DND-41 (cell line): Measurements from ENCODE around the gene SNRNP70.
"Not testable (repeated sequence)": the region's sequence is repeated elsewhere in the genome, so short reads cannot be mapped to it uniquely, and the experiment has no call there.

ENCODE experiments used
- ATAC-seq: fragments of 200-7000 bp; cut with Tn5 transposase; 3 replicates; pipeline ENCODE4 v1.9.1; 2021; ENCODE audit warnings: low read depth; ENCODE audit not compliant: insufficient read depth
- DNase-seq: peaks from one replicate; pipeline ENCODE4 v3.0.0-alpha.2; 2020
- H2AFZ ChIP-seq: 2 replicates; pipeline ENCODE4 v1.6.0; 2012; ENCODE audit warnings: low read depth, low read length
- H3K27ac ChIP-seq: 2 replicates; pipeline ENCODE4 v1.5.1; 2012; ENCODE audit warnings: low read length, inconsistent platforms
- H3K27me3 ChIP-seq: fragments of 200-600 bp; sonication (generic); 2 replicates; pipeline ENCODE4 v1.6.0; 2012; ENCODE audit warnings: low read length, mild to moderate bottlenecking, inconsistent platforms; ENCODE audit not compliant: insufficient read depth, poor library complexity
- H3K36me3 ChIP-seq: 2 replicates; pipeline ENCODE4 v1.5.1; 2012; ENCODE audit warnings: low read length, inconsistent platforms; ENCODE audit not compliant: insufficient read depth
- H3K4me1 ChIP-seq: 2 replicates; pipeline ENCODE4 v1.5.1; 2012; ENCODE audit warnings: mild to moderate bottlenecking, low read length; ENCODE audit not compliant: insufficient read depth
- H3K4me2 ChIP-seq: 2 replicates; pipeline ENCODE4 v1.6.0; 2012; ENCODE audit warnings: mild to moderate bottlenecking, moderate library complexity, low read length, inconsistent platforms; ENCODE audit not compliant: insufficient read depth
- H3K4me3 ChIP-seq, 2 experiments: fragments of 200-600 bp in 1 of 2; shearing (Covaris generic) in 1 of 2; 2 replicates each; pipeline ENCODE4 v1.5.1; 2012 to 2016; ENCODE audit warnings: inconsistent platforms in 2 of 2, low read length in 2 of 2, mild to moderate bottlenecking in 2 of 2, low read depth in 1 of 2, moderate library complexity in 1 of 2
- H3K79me2 ChIP-seq: 2 replicates; pipeline ENCODE4 v1.6.0; 2012; ENCODE audit warnings: low read length, inconsistent platforms; ENCODE audit not compliant: insufficient read depth
- H3K9ac ChIP-seq: 2 replicates; pipeline ENCODE4 v1.6.0; 2012; ENCODE audit warnings: low read depth, mild to moderate bottlenecking, inconsistent platforms, low read length, moderate library complexity
- H3K9me3 ChIP-seq: 2 replicates; pipeline ENCODE4 v1.5.1; 2012; ENCODE audit warnings: low read length, moderate library complexity, mild to moderate bottlenecking, inconsistent platforms; ENCODE audit not compliant: insufficient read depth, severe bottlenecking
- H4K20me1 ChIP-seq: 2 replicates; pipeline ENCODE4 v1.6.0; 2012; ENCODE audit warnings: low read length; ENCODE audit not compliant: insufficient read depth
- EZH2 ChIP-seq: IDR thresholded peaks from 3 replicates; pipeline ENCODE4 v1.6.1; 2012; ENCODE audit warnings: borderline replicate concordance, low read depth, mild to moderate bottlenecking, moderate library complexity, low read length, inconsistent platforms; ENCODE audit not compliant: severe bottlenecking
- TF ChIP-seq, protein P1 (sequence below): IDR thresholded peaks from 2 replicates; pipeline ENCODE4 v1.5.1; 2012; ENCODE audit warnings: borderline replicate concordance, low read length, moderate library complexity, mild to moderate bottlenecking; ENCODE audit not compliant: poor library complexity, severe bottlenecking; ENCODE audit errors: extremely low read depth

SNRNP70 gene

DNA sequence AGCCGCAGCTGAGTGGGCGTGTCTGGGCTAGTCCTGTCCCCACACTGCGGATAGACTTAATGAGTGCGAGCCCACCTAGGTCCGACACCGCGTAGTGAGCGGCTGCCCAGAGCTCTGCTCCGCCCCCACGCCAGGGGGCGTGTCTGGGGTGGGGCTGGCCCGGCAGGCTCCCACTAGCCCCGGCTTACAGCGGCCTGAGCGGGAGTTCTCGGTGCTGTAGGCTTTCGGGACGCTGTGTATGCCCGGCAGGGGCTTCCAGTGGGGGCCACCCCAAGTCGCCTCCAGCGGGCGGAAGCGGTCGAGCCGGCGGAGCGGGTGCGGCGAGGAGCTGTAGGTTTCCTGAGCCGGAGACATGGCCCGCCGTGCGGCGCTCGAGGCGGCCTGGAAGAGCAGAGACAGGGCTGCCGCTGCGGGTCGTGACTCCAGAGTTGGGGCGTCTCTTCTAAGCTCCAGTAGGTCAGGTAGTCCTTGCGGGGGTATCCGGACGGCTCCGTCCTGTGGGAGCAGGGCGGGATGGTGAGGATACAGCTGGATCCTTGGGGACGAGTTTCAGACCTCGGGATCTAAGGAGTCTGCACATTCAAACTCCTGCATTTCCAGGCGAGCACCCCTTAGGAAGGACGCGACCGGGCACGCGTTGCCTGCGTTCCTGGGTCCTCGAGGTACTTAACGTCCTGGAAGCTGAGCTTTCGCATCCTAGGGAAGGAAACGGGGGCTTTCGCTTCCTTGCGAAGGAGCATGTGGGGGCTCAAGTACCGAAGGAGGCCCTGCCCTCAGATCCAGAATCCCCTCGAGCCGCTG, 28.9 kb upstream of the SNRNP70 start:
- Histone ChIP-seq H3K27ac (no peak overlapping the region), H3K27me3 (peaks cover 4% of the 10 kb centered on the region), H3K4me2 (no peak overlapping the region), H2AFZ (no peak overlapping the region), H3K36me3 (no peaks in the 10 kb centered on the region), H3K4me1 (no peaks in the 10 kb centered on the region), H4K20me1 (no peaks in the 10 kb centered on the region), H3K4me3 (no peak overlapping the region), H3K79me2 (no peaks in the 10 kb centered on the region), H3K9ac (no peak overlapping the region), H3K9me3 (no peaks in the 10 kb centered on the region)
- DNase-seq = peak; percentile 20
- TF ChIP-seq, protein P1, sequence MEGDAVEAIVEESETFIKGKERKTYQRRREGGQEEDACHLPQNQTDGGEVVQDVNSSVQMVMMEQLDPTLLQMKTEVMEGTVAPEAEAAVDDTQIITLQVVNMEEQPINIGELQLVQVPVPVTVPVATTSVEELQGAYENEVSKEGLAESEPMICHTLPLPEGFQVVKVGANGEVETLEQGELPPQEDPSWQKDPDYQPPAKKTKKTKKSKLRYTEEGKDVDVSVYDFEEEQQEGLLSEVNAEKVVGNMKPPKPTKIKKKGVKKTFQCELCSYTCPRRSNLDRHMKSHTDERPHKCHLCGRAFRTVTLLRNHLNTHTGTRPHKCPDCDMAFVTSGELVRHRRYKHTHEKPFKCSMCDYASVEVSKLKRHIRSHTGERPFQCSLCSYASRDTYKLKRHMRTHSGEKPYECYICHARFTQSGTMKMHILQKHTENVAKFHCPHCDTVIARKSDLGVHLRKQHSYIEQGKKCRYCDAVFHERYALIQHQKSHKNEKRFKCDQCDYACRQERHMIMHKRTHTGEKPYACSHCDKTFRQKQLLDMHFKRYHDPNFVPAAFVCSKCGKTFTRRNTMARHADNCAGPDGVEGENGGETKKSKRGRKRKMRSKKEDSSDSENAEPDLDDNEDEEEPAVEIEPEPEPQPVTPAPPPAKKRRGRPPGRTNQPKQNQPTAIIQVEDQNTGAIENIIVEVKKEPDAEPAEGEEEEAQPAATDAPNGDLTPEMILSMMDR = no peak
- TF ChIP-seq EZH2 = no peak
- peak; percentile 62 for ATAC-seq

DNA sequence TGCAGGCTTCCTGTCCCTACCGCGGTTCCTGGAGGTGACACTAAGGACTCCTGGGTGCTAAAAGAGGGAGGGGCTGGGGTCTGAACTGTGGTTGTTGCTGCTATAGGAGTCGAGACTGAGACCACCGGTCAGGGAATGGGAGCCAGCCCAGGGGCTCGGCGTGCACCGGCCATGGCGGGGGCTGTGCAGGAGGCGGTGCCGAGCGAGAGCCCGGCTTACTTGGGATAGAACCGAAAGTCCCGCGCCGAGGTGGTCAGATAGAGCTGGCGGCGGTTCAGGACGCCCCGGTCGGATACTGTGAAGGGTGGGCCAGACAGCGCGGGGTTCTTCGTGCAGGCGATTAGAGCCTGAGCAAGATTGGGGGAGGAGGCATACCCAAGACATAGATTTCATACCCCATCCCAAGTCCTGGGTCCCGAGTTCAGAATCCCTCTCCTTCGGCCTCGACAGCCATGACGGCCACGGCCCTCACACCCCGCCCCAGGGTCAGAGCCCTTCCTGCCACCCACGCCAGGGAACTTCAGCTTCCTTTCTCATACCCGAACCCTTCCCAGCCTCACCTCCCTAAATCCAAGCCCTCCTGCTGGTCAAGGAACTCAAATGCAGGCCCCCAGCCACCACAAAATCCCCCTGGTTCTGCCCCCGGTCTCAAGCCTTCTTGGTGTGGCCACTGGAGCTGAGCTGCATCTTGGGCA, 28.2 kb upstream of the SNRNP70 start:
- not testable (repeated sequence) for H3K27ac ChIP-seq, H3K36me3 ChIP-seq, H3K9me3 ChIP-seq, H3K79me2 ChIP-seq, H3K4me1 ChIP-seq, H3K4me2 ChIP-seq, H3K4me3 ChIP-seq, ATAC-seq, H3K27me3 ChIP-seq, H3K9ac ChIP-seq, DNase-seq, H4K20me1 ChIP-seq, H2AFZ ChIP-seq

DNA sequence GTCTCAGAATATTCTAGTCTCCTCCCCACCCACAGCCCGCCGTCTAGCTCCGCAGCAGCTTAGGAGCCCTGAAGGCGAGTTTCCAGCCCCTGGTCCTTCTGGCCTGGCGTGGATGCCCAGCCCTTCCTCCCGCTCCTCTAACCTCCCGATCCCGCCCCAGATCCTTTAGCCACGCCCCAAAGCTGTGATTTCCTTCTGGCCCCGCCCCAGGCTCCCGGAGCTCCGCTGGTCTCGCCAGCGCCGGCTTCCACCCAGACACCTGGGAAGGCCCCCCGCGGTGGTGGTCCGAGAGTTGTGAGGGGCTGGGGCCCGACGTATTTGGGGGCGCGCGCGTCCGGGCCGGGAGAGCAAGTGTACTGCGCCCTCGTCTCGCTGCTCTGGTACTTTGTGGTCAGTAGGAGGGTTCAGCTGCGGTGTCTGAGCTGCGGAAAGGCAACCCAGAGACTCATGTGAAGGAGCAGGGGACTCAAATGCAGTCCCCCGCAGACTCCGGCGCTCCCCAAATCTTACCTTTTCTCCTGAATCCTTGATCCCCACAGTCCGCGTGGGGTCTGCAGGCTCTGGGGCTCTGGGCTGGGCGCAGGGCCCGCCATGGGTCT, 27.5 kb upstream of the SNRNP70 start, which contains the start of gene CGB7:
Gene CGB7, minus strand, starts transcription at position 114 of the 599 bp plus-strand sequence. CDS start 2,374 bp downstream, outside the sequence.
- Histone ChIP-seq H3K4me2 (no peak within 1 kb of the TSS), H3K27me3 (peaks cover 4% of the 10 kb centered on the region), H3K4me3 (no peak within 1 kb of the TSS), H3K79me2 (no peaks in the 10 kb centered on the region), H3K36me3 (no peaks in the 10 kb centered on the region), H3K4me1 (no peaks in the 10 kb centered on the region), H3K27ac (no peak within 1 kb of the TSS), H2AFZ (no peak within 1 kb of the TSS), H4K20me1 (no peaks in the 10 kb centered on the region), H3K9ac (no peak within 1 kb of the TSS), H3K9me3 (no peaks in the 10 kb centered on the region)
- no peak for ATAC-seq
- TF ChIP-seq EZH2 = no peak
- TF ChIP-seq, protein P1 = no peak
- no peak for DNase-seq

DNA sequence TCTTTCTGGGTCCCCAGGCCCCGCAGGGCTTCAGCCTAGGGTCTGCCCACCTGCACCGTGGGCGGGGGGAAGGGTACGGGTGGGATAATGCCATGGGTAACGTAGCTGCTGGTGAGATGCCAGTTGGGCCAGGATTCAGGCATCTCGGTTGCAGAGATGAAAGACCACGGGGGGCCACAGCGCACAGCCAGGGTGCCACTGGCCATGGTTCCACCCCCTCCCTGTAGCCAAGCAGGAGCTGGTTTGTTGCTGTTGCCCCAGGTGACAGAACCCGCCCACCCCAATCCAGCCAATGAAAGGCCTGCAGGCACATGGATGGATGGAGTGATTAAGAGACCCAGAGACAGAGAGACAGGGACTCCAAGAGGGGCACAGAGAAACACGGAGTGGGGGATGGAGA, 26.7 kb upstream of the SNRNP70 start:
- Histone ChIP-seq H3K4me2 (no peak overlapping the region), H3K4me3 (no peak overlapping the region)
- peak; percentile 20 for DNase-seq

More for the DNA sequence above, 26.7 kb upstream of the SNRNP70 start:
- H3K27ac ChIP-seq = no peak overlapping the region
- H3K9ac ChIP-seq = no peak overlapping the region
- no peak for ATAC-seq
- no peaks in the 10 kb centered on the region for H3K9me3 ChIP-seq
- no peak overlapping the region for H2AFZ ChIP-seq
- no peaks in the 10 kb centered on the region for H3K36me3 ChIP-seq
- TF ChIP-seq EZH2 = no peak
- TF ChIP-seq, protein P1 = no peak
- H3K4me1 ChIP-seq = no peaks in the 10 kb centered on the region
- H3K79me2 ChIP-seq = no peaks in the 10 kb centered on the region
- H3K27me3 ChIP-seq = peaks cover 4% of the 10 kb centered on the region
- H4K20me1 ChIP-seq = no peaks in the 10 kb centered on the region
